B cell (primary cell): Measurements from ENCODE around the gene DAP. TPM values are rescaled to one million over a fixed set of nuclear protein-coding genes. Genes with fewer than 3 reads are reported as not detected.

Experiments
- ATAC-seq: fragments of 200-7000 bp; cut with Tn5 transposase; one replicate; pipeline ENCODE4 v1.10.0; 2021; ENCODE audit warnings: low read depth, mild to moderate bottlenecking, moderate number of reproducible peaks, moderate library complexity
- CTCF ChIA-PET: fragments of 350-600 bp; sonication (Branson Sonifier 250); formaldehyde crosslinking; loops from one replicate; lab custom pipeline; 2021; ENCODE audit warnings: antibody characterized with exemption, inconsistent platforms; lab: Charles Lee
- POLR2A ChIA-PET: fragments of 350-600 bp; sonication (Branson Sonifier 250); formaldehyde crosslinking; loops from one replicate; lab custom pipeline; 2021; ENCODE audit warnings: antibody characterized with exemption; lab: Charles Lee
- DNase-seq: peaks from one replicate; pipeline ENCODE4 v3.0.0; 2013
- H2AFZ ChIP-seq: 2 replicates; pipeline ENCODE4 v1.6.1; 2012; ENCODE audit warnings: mild to moderate bottlenecking, low read depth, low read length; ENCODE audit not compliant: insufficient read depth, poor library complexity, severe bottlenecking
- H3K27ac ChIP-seq, 2 donors: 1 replicate in 1 of 2; 2 replicates in 1 of 2; pipeline ENCODE4 v1.5.1; 2012 to 2013; ENCODE audit warnings: low read length in 2 of 2, mild to moderate bottlenecking in 2 of 2, moderate library complexity in 1 of 2
- H3K27me3 ChIP-seq, 4 experiments: fragments of 200-600 bp in 1 of 4; sonication (generic) in 1 of 4; replicated peaks in 1 of 4; 1 replicate in 2 of 4; 2 replicates in 2 of 4; pipeline versions ENCODE4 v1.6.1 to v1.7.0; 2013 to 2016; ENCODE audit warnings: low read length in 3 of 4, mild to moderate bottlenecking in 2 of 4, mixed read lengths in 1 of 4, moderate library complexity in 1 of 4; ENCODE audit not compliant: insufficient read depth in 4 of 4, control insufficient read depth in 3 of 4; ENCODE audit errors: control extremely low read depth in 1 of 4
- H3K36me3 ChIP-seq, 2 experiments: replicated peaks in 1 of 2; 1 replicate in 1 of 2; 2 replicates in 1 of 2; pipeline versions ENCODE4 v1.6.1 to v1.7.1; 2013; ENCODE audit warnings: low read length in 1 of 2; ENCODE audit not compliant: insufficient read depth in 2 of 2, control insufficient read depth in 1 of 2; ENCODE audit errors: control extremely low read depth in 1 of 2, extremely low read depth in 1 of 2
- H3K4me1 ChIP-seq, 2 donors: fragments of 200-600 bp in 1 of 2; sonication (generic) in 1 of 2; 1 replicate in 1 of 2; 2 replicates in 1 of 2; pipeline versions ENCODE4 v1.5.1 to v1.6.1; 2013 to 2017; ENCODE audit warnings: low read length in 2 of 2; ENCODE audit not compliant: control insufficient read depth in 2 of 2, insufficient read depth in 2 of 2
- H3K4me2 ChIP-seq: replicated peaks from 2 replicates; pipeline ENCODE3; 2012; ENCODE audit warnings: mild to moderate bottlenecking, low read depth, low read length; ENCODE audit not compliant: poor library complexity, severe bottlenecking
- H3K4me3 ChIP-seq, 5 experiments: fragments of 200-600 bp in 1 of 5; sonication (generic) in 1 of 5; 1 replicate in 3 of 5; 2 replicates in 2 of 5; pipeline versions ENCODE4 v1.5.1 to v1.7.0; 2011 to 2016; ENCODE audit warnings: low read length in 4 of 5, mild to moderate bottlenecking in 4 of 5, low read depth in 2 of 5, control low read depth in 1 of 5, moderate library complexity in 1 of 5; ENCODE audit not compliant: insufficient read depth in 1 of 5; ENCODE audit errors: control extremely low read depth in 1 of 5, extremely low read depth in 1 of 5
- H3K79me2 ChIP-seq: fragments of 200-600 bp; sonication (generic); one replicate; pipeline ENCODE4 v1.6.0; 2016; ENCODE audit warnings: low read length; ENCODE audit not compliant: control insufficient read depth, insufficient read depth
- H3K9ac ChIP-seq: fragments of 200-600 bp; sonication (generic); 2 replicates; pipeline ENCODE4 v1.6.1; 2017; ENCODE audit warnings: mild to moderate bottlenecking, low read length, moderate library complexity
- H3K9me3 ChIP-seq, 3 donors: one replicate each; pipeline versions ENCODE4 v1.6.1 to v1.7.1; 2013; ENCODE audit warnings: low read length in 2 of 3; ENCODE audit not compliant: control insufficient read depth in 2 of 3, insufficient read depth in 1 of 3; ENCODE audit errors: control extremely low read depth in 1 of 3
- H4K20me1 ChIP-seq: 2 replicates; pipeline ENCODE4 v1.6.0; 2012; ENCODE audit warnings: mild to moderate bottlenecking, low read length; ENCODE audit not compliant: insufficient read depth, control insufficient read depth, poor library complexity, severe bottlenecking
- H3K27ac Mint-ChIP-seq: one replicate; pipeline ENCODE4 v1.8.0; 2021; ENCODE audit warnings: mixed read lengths
- H3K27me3 Mint-ChIP-seq: one replicate; pipeline ENCODE4 v1.8.0; 2021; ENCODE audit warnings: mixed read lengths
- H3K4me1 Mint-ChIP-seq: one replicate; pipeline ENCODE4 v1.8.0; 2021; ENCODE audit warnings: mixed read lengths
- H3K4me3 Mint-ChIP-seq: one replicate; pipeline ENCODE4 v1.8.0; 2021; ENCODE audit warnings: mixed read lengths
- H3K9me3 Mint-ChIP-seq: one replicate; pipeline ENCODE4 v1.8.0; 2022; ENCODE audit warnings: mixed read lengths; ENCODE audit not compliant: insufficient read depth
- CTCF ChIP-seq: fragments of 200-600 bp; IDR thresholded peaks from one replicate; pipeline ENCODE4 v1.8.0; 2022; ENCODE audit warnings: antibody characterized with exemption, mild to moderate bottlenecking
- EZH2 ChIP-seq: IDR thresholded peaks from 2 replicates; pipeline ENCODE4 v1.6.1; 2012; ENCODE audit warnings: borderline replicate concordance, low read depth, mild to moderate bottlenecking, moderate library complexity, low read length; ENCODE audit not compliant: insufficient read depth, poor library complexity, severe bottlenecking
- WGBS: methylation state at CpG from one replicate; pipeline ENCODE4 v1.1.5; 2013; ENCODE audit warnings: missing lambda C conversion rate; ENCODE audit not compliant: insufficient coverage; 5-methylcytosine and 5-hydroxymethylcytosine counted together
- intact Hi-C: fragments of 100-400 bp; cut with micrococcal nuclease; formaldehyde crosslinking; loops from one replicate; pipeline ENCODE4 v1.10.0; 2022
- polyA plus RNA-seq: library from polyadenylated mRNA; depleted of rRNA; stranded (reverse); fragments of >200 nt; gene quantifications from 2 replicates; pipeline ENCODE4 v1.2.3, GENCODE V29; 2012
- total RNA-seq, 2 donors: library from RNA; stranded (reverse); fragments of 120-200 nt in 1 of 2; gene quantifications; 1 replicate in 1 of 2; 2 replicates in 1 of 2; pipeline versions ENCODE4 v1.2.3 to v1.2.4, GENCODE V29; 2013 to 2022

The DAP gene
- total and polyA plus RNA-seq, 2 donors (not counting 1 experiment from before 2014, with no cell fraction given), result 42.6 to 49.8 TPM

DNA sequence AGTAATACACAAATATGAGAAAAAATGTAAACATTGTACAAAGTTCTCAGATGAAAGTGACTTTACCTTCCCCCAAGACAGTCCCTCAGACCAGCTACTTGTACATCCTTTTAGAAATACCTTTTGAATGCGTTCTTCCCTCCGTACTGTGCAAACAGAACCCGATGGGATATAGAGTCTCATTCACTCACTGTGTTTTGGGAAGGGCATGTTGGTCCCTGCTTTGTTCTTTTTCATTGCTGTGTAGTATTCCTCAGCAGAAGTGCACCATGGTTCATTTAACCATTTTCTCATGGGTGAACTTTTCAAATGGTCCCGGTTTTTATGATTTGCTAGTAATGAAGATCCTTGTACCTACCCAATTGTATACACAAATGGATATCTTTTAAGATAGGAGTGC, 102.8 kb downstream of the DAP start:
- Histone ChIP-seq H3K79me2 (peaks cover 4% of the 10 kb centered on the region), H2AFZ (no peak overlapping the region), H3K36me3 (peaks cover 2 to 6% of the 10 kb centered on the region in 2 experiments), H3K4me2 (no peak overlapping the region), H4K20me1 (no peaks in the 10 kb centered on the region), H3K4me1 (no peaks in the 10 kb centered on the region), H3K27ac (no peak overlapping the region), H3K4me3 (no peak overlapping the region), H3K9me3 (no peaks in the 10 kb centered on the region), H3K27me3 (no peaks in the 10 kb centered on the region), H3K9ac (no peak overlapping the region)
- DNase-seq (no peak), ATAC-seq (no peak)
- Mint-ChIP-seq H3K27me3 (no peaks in the 10 kb centered on the region), H3K27ac (no peak overlapping the region), H3K4me3 (no peak overlapping the region), H3K4me1 (peaks cover 4% of the 10 kb centered on the region), H3K9me3 (peaks cover 3% of the 10 kb centered on the region)
- TF ChIP-seq CTCF, result no peak
- TF ChIP-seq EZH2, result no peak
- no CpG with 5 or more reads among the region's 4 CpGs for WGBS
- intact Hi-C loops, result no loop called here
- ChIA-PET CTCF (no interaction called here), POLR2A (interaction anchor here (0.8 kb wide), 1 partner anchor 32 kb away, joined by 4 read pairs; no protein-coding TSS in a partner anchor)

- ChIA-PET CTCF (no interaction called here), POLR2A (no interaction called here)
- no peak for TF ChIP-seq CTCF
- no peak for TF ChIP-seq EZH2
- peaks cover 2 to 19% of the 10 kb centered on the region in 2 experiments for H3K36me3 ChIP-seq
- no peak overlapping the region for H3K4me3 Mint-ChIP-seq
- DNase-seq, result no peak
- H3K4me2 ChIP-seq, result no peak overlapping the region
- no peak overlapping the region for H2AFZ ChIP-seq
- 92% methylated on average over 14 of the region's 18 CpGs for WGBS
- H3K79me2 ChIP-seq, result peaks cover 10% of the 10 kb centered on the region
- H3K9me3 ChIP-seq, result no peaks in the 10 kb centered on the region
- H3K27ac Mint-ChIP-seq, result peak overlapping the region; percentile 56
- no peaks in the 10 kb centered on the region for H3K27me3 ChIP-seq
- H3K4me1 ChIP-seq, result no peaks in the 10 kb centered on the region
- no peaks in the 10 kb centered on the region for H3K27me3 Mint-ChIP-seq
- intact Hi-C loops, result no loop called here
- H4K20me1 ChIP-seq, result no peaks in the 10 kb centered on the region
- no peak overlapping the region for H3K9ac ChIP-seq
- peaks cover 4% of the 10 kb centered on the region for H3K4me1 Mint-ChIP-seq
- H3K4me3 ChIP-seq, result no peak overlapping the region
- no peak overlapping the region for H3K27ac ChIP-seq
- no peak for ATAC-seq
- peaks cover 3% of the 10 kb centered on the region for H3K9me3 Mint-ChIP-seq
These were observed 104.8 kb downstream of the DAP start for GRCh38 chr5:10655972-10656830.
